GM21447 (cell line): Measurements from ENCODE around the gene GPALPP1.
A peak's percentile ranks its signal among the peaks of the same experiment; 100 is the strongest.
"Not testable (repeated sequence)": the region's sequence is repeated elsewhere in the genome, so short reads cannot be mapped to it uniquely, and the experiment has no call there.

Experiments
- ATAC-seq: cut with Tn5 transposase; IDR thresholded peaks from one replicate; pipeline ENCODE4 v1.9.1; 2021; ENCODE audit not compliant: unreplicated experiment

GPALPP1 gene

DNA sequence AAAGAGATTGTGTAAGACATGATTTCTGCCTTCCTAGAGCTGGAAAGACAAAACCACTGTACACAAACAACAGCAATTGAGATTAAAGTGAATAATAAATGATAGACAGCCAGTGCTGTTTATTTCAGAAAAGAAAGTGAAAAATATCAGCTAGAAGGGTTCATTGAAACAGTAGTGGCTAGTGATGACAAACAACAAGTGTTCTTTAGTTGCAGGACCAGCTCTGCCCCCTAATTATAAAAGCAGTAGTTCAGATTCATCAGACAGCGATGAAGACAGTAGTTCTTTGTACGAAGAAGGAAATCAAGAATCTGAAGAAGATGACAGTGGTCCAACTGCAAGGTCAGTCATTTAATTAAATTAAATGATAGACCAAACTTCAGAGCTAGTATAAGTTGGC is 14.8 kb downstream of the GPALPP1 start:
- ATAC-seq, result no peak

DNA sequence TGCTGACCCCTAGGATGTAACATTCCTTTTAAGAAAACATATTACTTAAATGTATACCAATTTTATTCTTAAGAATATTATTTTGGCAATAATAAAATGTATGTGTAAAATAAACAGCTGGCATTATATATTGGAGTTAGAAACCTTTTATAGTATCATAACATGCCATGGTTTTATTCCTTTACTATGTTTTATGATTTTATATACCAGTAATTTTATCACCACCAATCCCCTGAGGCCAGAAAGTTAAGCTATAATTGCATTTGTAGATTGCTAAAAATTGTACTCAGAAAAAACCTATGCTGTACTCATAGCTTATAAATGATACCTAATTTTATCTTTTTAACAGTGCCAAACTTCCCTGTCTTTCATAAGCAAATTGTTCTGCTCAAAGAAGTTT is 17.9 kb downstream of the GPALPP1 start:
- no peak for ATAC-seq

DNA sequence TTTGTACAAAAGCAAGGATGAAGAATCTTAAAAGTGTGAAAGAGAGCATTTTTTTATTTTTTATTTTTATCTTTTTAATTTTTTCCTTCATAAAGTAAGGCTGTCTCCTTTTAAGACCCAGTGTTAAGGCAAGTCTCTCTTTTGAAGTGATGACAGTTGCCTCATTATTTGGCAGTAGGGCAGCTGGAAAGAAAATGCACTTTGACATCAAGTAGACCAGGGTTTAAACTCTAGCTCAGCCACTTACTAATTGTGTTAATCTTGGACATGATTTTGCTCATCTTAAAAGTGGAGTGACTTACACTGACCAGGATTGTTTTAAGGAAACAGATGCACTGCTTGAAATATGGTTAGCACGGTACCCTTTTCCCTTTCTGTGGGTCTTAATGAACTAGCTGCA is 18.5 kb downstream of the GPALPP1 start:
- ATAC-seq, result no peak

DNA sequence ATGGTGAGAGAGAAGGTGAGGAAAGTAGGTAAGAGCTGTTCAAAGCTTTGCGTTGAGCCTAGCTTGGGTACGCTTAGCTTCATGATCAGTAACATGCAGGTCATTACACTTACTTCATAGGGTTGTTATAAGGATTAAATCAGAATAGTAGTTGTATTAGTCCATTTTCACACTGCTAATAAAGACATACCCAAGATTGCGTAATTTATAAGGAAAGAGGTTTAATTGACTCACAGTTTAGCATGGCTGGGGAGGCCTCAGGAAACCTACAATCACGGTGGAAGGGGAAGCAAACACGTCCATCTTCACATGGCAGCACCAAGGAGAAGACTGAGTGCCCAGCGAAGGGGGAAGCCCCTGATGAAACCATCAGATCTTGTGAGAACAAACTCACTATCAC is 21.9 kb downstream of the GPALPP1 start:
- ATAC-seq, result no peak

DNA sequence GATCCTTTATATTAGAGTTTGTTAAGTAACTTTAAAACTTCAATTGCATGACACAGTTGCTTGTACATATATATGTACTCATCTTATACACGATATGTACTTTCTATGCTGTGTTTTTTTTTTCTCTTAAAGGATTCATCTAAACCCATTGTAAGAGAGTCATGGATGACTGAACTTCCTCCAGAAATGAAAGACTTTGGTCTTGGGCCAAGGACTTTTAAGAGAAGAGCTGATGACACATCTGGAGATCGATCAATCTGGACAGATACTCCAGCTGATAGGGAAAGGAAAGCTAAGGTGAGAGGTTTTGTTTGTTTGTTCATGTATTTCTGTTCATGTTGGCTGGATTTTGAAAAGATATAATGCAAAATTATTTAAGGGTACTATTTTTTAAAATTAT is 26.0 kb downstream of the GPALPP1 start:
- ATAC-seq, result no peak

DNA sequence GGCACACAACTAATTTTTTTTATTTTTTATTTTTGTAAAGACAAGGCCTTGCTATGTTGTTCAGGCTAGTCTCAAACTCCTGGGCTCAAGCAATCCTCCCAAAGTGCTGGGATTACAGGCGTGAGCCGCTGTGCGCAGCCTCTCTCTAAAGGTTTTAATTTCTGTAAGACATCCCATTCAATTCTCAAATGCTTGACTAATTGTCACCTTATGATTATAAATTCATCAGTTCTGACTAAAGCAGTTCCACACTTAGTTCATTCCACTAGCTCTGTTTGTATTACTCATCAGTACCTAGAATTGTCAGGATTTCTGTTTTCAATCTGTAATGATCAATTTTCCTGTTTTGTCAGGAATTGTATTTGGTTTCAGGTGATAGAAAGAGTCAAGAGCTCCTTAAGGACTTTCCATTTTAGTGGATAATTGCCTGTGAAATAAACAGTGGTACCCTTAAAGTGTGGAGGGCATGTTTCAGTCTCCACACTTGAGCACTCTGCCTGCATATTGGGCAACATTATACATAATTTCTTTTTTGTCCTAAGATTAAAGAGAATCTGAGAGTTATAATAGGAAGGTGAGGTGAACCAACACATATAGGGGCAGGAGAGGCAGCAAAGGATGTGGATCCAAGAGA is 27.6 kb downstream of the GPALPP1 start:
- no peak for ATAC-seq

DNA sequence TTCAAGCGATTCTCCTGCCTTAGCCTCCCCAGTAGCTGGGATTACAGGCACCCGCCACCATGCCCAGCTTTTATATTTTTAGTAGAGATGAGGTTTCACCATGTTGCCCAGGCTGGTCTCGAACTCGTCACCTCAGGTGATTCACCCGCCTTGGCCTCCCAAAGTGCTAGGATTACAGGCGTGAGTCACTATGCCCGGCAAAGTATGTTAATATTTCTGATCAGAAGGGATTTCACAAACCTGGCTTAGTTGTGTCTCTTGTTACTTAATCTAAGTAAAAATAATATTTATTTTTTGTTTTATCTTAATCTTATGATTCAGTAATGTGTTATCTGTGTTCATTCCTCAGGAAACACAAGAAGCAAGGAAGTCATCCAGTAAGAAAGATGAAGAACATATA is 30.6 kb downstream of the GPALPP1 start:
- not testable (repeated sequence) for ATAC-seq

DNA sequence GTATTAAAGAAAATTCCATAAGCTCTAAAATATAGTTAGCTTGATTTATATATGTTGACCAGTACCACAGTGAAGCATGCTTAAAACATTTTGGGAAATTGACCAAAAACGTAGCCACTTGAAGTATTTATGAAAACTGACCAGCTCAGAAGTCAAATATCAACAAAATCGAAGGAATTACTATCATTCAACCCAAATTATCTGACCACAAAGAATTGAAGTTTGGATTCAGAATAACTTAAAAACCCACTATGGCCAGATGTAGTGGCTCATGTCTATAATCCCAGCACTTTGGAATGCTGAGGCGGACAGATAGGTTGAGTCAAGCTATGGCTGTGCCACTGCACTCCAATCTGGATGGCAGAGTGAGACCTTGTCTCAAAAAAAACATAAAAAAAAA is 31.9 kb downstream of the GPALPP1 start:
- ATAC-seq, result no peak

DNA sequence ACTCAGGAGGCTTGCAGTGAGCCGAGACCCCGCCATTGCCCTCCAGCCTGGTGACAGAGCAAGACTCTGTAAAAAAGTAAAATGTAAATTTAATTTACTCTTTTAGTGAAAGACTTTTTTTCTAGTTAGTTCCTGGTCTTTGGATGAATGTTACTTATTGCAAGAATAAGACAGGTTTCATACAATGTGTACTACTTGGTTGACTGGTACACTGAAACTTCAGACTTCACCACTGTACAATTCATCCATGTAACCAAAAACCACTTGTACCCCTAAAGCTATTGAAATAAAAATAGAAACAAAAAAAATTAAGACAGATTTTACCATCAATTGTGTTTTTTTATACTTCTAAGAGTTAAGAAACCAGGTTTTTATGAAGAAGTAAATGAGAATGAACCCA is 35.5 kb downstream of the GPALPP1 start:
- no peak for ATAC-seq

DNA sequence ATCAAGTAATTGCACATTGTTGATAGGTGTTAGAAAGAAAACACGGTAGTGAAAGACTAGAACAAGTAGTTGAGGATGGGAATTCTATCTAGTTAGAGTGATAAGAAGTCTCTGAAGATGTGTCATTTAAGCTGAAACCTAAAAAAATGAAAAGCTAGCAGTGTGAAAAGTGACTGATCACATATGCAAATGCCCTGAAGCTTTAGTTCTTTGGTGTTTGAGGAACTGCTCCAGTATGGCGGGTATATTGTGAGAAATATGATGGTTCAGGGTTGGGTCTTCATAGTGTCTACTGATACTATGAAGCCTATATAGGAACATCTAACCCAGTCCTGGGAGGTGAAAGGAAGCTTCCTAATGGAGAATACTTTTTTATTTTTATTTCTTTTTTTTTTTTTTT is 45.0 kb downstream of the GPALPP1 start:
- ATAC-seq, result no peak

DNA sequence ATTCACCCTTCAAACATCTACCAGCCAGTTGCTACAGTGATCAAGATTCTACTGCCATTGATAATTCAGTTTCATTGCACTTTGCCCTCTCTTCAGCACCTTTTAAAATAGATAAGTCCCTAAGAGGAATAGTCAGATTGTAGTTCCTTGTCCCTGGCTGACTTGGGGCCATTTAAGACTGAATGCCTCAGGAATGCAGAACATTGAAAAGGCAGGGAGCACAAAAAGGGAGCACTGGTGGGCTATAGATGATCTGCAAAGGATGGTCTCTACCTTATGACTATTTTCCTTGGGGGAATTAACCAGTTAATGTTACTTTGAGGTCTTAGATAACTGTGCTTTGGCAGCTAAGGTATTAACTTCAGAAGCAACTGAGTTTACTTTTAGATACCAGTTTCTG is 46.9 kb downstream of the GPALPP1 start:
- no peak for ATAC-seq

DNA sequence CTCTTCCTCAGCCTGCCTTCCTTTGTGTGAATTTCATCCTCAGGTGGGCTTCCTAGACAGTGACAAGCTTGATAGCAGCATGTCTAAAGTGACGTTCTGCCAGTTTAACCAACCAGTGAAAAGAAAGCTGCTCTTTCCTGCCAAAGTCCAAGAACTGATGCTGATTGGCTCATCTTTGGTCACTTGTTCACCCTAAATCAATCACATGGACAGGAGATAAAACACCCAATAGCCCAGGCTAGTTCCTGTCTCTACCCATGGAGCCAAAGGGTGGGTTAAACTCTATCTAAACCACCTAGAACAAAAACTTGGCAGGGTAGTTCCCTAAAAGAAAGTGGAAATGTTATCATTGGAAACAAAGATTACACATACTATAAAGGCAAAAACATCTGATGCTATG is 50.8 kb downstream of the GPALPP1 start:
- no peak for ATAC-seq

DNA sequence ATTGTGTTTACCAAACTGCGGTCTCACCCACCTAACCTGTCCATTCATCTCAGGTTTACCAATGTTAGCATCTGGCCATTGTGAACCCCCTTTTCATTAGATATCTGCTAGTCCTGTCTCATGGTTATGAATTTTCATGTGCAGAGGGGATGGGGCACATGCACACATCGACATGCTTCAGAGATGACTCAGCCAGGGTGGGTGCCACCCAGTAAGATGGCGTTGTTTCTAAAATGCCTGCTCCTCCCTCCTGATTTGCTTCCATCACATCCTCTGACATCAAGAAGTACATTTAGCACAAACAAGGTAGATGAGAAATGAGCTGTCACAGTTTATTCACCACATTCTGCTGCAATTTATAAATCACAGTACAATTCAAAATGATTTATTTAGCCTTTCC is 51.3 kb downstream of the GPALPP1 start:
- ATAC-seq, result no peak

DNA sequence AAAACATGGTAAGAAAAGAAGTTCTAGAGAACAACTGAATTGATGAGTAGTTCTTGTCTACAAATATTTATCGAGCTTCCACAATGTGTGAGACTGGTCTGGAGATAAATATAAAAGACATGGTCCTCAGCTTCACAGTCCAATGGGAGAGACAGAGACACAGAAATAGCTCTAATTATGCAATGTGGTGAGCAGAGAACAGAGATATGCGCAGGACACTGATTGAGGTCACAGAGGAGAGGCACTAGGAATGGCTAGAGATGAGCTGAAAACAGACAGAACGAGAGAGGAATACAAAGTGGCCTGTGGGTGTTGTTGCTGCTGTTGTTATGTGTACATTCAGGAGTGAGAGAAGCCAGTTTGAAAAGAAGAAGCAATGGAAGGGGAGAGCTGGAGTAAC is 53.2 kb downstream of the GPALPP1 start:
- ATAC-seq, result no peak

DNA sequence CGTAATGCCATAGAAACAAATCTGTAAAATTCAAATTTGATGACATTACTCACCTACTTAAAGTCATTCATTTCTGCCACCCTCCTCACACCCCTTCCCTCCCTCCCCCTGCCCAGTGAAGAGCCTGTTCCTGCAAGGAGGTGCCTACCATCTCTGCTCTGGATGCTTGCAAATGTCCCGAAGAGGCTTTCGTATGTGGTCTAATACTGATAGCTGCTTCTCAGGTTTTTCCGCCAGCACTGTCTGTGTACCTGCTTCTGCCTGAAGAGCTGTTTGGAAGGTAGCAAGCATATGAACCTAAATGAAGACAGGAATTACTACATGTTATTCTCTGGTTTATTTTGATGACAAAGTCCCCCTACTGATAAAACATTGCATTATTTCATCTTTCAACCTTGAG is 57.1 kb downstream of the GPALPP1 start:
- ATAC-seq, result no peak

DNA sequence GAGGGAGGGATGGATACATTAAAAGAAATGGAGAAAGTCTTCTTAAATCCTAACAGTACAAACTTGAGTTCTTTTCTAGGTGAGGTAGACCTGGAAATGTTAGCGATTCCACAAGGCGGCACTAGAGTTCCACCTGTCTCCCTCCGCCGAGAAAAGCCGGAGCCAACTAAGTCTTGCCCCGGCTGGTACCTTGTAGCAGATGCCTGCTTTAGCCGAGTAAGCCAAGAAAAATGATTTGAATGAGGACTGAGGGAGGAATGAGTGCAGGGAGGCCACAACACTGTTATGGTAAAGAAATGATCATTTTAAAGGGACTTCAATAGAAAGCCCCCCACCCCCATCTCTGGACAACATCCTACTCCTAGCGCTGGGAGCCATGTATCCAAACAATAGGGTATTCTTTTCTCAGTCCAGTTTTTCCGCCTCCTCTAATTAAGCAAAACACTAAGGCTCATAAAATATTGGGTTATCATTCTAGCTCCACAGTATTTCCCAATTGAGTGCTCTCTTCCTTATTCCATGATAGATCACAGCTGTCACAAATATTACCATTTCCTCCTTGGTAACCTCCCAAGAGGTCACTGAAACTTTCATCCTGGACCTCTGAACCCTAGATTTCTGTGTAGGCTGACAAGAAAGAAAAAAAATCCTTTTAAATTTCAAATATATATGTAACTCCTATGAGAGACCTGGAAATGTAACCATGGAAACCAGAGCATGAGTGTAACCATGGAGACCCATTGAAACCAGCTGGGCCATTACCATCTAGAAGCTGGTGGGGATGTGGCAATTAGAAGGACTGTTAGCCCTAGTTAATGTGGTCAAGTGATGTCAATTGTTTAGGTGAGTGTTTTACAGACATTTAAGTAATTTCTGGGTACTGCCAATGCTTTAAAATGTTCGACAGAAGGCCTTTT is 58.3 kb downstream of the GPALPP1 start:
- peak; percentile 64 for ATAC-seq

DNA sequence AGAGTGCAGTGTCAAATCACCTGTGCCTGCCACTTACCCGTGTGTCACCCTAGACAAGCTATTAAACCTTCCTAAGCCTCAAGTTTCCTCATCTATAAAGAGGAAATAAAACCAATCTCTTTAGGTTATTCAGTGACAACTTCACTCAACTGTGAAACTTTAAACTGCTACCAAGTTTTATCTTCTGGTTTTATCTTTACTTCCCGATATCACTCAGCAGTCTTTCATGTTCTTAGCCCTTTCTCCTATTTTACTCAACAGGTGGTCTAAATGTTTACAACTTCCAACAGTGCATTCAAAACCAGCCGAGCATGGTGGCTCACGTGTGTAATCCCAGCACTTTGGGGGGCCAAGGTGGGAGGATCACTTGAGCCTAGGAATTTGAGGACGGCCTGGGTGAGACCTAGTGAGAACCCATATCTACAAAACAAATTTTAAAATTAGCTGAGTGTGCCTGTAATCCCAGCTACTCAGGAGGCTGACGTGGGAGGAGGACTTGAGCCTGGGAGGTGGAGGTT is 59.6 kb downstream of the GPALPP1 start:
- no peak for ATAC-seq

DNA sequence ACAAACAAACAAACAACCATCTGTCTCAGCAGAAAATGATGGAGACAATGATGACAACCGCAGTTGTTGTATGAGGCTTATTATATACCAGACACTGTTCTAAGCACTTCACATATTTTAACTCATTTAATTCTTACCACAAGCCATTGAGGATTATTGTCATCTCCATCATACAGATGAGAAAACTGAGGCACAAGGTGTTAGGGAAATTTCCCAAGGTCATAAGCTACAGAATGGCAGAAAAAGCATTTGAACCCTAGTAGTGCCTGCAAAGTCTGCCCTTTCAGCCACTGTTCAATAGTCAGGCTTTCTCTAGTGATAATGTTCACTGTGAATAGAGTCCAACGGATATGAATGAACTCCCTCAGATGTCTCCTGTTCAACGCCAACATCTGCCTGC is 60.1 kb downstream of the GPALPP1 start:
- ATAC-seq, result no peak

DNA sequence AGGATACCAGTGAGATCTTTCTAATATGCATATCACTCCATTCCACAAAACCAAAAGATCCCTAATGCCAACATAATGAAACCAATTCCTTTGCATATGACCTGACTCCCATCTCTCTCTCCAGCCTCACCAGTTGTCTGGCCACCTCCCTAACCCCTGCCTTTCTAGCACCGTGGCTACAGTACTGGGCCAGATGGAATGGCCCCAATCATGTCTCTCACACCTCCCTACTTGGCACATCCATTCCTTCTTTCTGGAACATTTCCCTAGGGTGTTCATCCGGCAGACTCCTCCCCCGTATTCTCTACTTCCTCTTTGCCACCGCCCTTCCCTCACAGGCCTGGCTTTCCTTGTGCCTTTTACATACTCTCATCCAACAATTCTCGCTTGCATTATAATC is 62.0 kb downstream of the GPALPP1 start:
- no peak for ATAC-seq

DNA sequence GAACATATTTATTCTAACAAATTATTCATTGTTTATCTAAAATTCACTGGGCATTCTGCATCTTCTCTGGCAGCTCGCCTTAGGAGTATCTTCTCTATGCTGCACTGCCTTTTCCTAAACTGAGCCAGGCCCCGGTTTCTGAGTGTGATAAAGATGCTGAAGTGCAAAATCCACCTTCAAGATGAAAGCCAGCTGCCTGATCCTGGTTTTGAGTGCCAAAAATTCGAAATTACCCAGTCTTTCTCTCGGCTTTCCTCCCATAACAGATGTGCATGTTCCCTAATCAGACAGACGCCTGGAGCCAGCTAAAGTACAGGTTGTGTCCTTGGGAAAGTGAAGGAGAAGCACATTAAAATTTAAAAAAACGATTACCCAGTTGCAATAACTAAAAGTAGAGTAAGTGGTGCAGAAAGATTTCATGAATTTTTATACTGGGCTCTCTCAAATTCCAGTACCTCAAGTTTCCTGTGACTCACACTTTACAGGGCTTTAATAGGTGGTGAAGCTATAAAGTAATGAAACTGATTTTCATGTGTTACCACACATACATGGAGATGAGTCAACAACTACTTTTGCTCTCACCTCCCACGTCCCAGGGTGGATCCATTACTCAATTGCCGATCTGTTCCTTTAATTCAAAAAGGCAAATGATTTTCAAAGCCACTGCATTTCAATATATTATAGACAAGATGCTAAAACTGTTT is 66.0 kb downstream of the GPALPP1 start:
- ATAC-seq, result peak; percentile 79

DNA sequence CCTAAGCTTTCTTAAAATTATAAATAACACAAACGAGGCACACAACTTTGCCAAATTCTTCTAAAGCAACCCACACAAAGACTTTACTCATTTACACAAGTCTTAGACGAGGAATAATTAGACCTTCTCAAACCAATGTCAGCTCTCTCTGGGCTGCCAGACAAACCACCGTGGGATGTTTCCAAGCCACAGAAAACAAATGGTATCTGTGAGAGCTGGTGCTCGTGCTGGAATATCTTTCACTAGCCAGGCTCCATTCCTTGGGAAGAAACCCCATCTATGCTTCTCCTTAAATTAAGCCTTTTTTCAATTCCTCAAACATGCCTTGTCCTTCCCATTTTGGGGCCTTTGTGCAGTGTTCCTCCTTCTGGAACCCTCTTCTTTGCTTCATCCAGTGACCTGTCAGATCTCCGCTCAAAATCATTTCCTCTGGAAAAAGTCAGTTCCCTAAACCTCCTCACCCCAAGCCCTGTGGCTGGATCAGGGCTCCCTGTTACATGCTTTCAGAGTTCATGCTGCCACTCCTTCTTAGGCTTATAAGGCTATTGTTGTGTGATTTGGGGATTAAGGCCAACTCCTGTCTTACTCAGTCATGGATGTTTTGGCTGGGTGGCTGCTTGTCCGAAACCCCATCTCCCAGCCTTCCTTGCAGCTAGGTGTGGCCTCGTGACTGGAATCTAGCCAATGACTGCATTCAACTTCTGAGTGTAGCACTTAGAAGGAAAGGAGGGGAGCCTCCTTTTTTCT is 66.7 kb downstream of the GPALPP1 start:
- no peak for ATAC-seq
